KMS-11 (cell line): ENCODE results near the gene TRAFD1.

Experiments used
- H2AFZ ChIP-seq: fragments of 200-600 bp; sonication (generic); 2 replicates; pipeline ENCODE4 v1.6.1; 2016; ENCODE audit warnings: antibody characterized with exemption, mixed run types, low read depth
- H3K27ac ChIP-seq: fragments of 200-600 bp; sonication (generic); 2 replicates; pipeline ENCODE4 v1.6.1; 2016; ENCODE audit warnings: mild to moderate bottlenecking, mixed run types
- H3K27me3 ChIP-seq: fragments of 200-600 bp; sonication (generic); 2 replicates; pipeline ENCODE4 v1.6.1; 2017; ENCODE audit warnings: mild to moderate bottlenecking, low read depth, mixed run types, moderate library complexity; ENCODE audit not compliant: insufficient read depth
- H3K36me3 ChIP-seq: fragments of 200-600 bp; sonication (generic); 2 replicates; pipeline ENCODE4 v1.6.1; 2017; ENCODE audit warnings: mild to moderate bottlenecking, mixed run types; ENCODE audit not compliant: insufficient read depth
- H3K4me1 ChIP-seq: fragments of 200-600 bp; sonication (generic); 2 replicates; pipeline ENCODE4 v1.6.1; 2016; ENCODE audit warnings: mild to moderate bottlenecking, low read depth, mixed run types; ENCODE audit not compliant: poor library complexity, severe bottlenecking
- H3K4me2 ChIP-seq: fragments of 200-600 bp; sonication (generic); 2 replicates; pipeline ENCODE4 v1.7.0; 2016; ENCODE audit warnings: mild to moderate bottlenecking, mixed run types
- H3K4me3 ChIP-seq: fragments of 200-600 bp; sonication (generic); IDR thresholded peaks from 2 replicates; pipeline ENCODE4 v1.6.1; 2017; ENCODE audit warnings: low read depth, low read length, mixed read lengths; ENCODE audit not compliant: insufficient read depth
- H3K79me2 ChIP-seq: fragments of 200-600 bp; sonication (generic); 2 replicates; pipeline ENCODE4 v1.6.1; 2016; ENCODE audit warnings: low read depth, mixed run types; ENCODE audit not compliant: insufficient read depth
- H3K9ac ChIP-seq: fragments of 200-600 bp; sonication (generic); 2 replicates; pipeline ENCODE4 v1.6.1; 2016; ENCODE audit warnings: mild to moderate bottlenecking, mixed run types
- H4K20me1 ChIP-seq: fragments of 200-600 bp; sonication (generic); 2 replicates; pipeline ENCODE4 v1.6.1; 2016; ENCODE audit warnings: mild to moderate bottlenecking, mixed run types; ENCODE audit not compliant: insufficient read depth
- TF ChIP-seq, protein P1 (sequence below): fragments of 200-600 bp; sonication (generic); conservative IDR thresholded peaks from 2 replicates; pipeline ENCODE4 v1.6.1; 2017; ENCODE audit warnings: low read depth, mild to moderate bottlenecking, antibody characterized with exemption, low read length, moderate library complexity, mixed read lengths

TRAFD1 gene

DNA sequence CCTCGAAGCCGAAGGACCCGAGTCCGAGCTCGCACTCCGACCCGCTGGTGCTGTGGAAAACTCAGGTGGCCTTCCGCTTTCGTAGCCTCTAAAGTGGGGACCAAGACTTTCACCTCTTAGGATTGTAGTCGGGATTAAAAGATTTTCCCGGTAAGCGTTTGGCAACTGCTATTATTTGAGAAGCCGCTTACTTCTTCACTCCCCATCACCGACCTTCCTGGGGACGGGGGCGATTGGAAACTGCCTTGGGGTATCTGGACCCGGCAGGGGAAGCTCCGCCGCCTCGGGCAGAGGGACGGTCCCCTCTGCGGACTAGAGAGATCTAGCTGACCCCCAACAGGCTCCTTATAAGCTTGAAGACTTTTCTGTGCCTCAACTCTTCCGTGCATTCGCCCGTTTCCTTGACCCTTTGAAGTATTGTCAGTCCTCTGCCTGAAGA is 659 bp downstream of the TRAFD1 start:
- H3K27ac ChIP-seq, result peak overlapping the region; percentile 61

DNA sequence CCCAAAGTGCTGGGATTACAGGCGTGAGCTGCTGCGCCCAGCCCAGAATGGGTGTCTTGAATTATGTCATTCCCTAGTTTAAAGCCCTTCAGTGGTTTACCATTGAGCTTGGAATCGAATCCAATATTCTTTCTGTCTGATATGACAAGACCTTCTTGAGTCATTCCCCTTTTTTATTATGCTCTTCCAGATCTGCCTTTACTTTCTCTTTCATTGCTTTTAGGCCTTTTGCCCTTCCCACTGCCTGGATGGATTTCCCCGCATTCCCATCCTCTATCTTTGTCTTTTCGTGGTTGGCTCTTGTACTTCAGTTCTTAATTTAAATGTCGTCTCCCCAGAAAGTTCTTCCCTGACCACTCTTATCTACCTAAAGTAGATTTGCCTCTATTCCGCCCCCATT is 1.6 kb downstream of the TRAFD1 start:
- Histone ChIP-seq H3K9ac (no peak overlapping the region), H3K27me3 (no peaks in the 10 kb centered on the region), H2AFZ (no peak overlapping the region), H3K27ac (no peak overlapping the region), H3K4me1 (peaks cover 58% of the 10 kb centered on the region), H3K4me2 (peak overlapping the region; percentile 80), H3K36me3 (no peaks in the 10 kb centered on the region), H3K79me2 (peaks cover 43% of the 10 kb centered on the region), H4K20me1 (no peaks in the 10 kb centered on the region), H3K4me3 (no peak overlapping the region)
- TF ChIP-seq, protein P1, sequence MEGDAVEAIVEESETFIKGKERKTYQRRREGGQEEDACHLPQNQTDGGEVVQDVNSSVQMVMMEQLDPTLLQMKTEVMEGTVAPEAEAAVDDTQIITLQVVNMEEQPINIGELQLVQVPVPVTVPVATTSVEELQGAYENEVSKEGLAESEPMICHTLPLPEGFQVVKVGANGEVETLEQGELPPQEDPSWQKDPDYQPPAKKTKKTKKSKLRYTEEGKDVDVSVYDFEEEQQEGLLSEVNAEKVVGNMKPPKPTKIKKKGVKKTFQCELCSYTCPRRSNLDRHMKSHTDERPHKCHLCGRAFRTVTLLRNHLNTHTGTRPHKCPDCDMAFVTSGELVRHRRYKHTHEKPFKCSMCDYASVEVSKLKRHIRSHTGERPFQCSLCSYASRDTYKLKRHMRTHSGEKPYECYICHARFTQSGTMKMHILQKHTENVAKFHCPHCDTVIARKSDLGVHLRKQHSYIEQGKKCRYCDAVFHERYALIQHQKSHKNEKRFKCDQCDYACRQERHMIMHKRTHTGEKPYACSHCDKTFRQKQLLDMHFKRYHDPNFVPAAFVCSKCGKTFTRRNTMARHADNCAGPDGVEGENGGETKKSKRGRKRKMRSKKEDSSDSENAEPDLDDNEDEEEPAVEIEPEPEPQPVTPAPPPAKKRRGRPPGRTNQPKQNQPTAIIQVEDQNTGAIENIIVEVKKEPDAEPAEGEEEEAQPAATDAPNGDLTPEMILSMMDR, result no peak

More for the DNA sequence above, 659 bp downstream of the TRAFD1 start:
- no peaks in the 10 kb centered on the region for H3K36me3 ChIP-seq
- H3K27me3 ChIP-seq, result no peaks in the 10 kb centered on the region
- H3K4me3 ChIP-seq, result no peak overlapping the region
- TF ChIP-seq, protein P1, result no peak
- H3K79me2 ChIP-seq, result peaks cover 39% of the 10 kb centered on the region
- H3K4me1 ChIP-seq, result peaks cover 49% of the 10 kb centered on the region
- H3K9ac ChIP-seq, result peak overlapping the region; percentile 76
- no peaks in the 10 kb centered on the region for H4K20me1 ChIP-seq
- peak overlapping the region; percentile 58; the same call in 1 of the 2 replicates for H2AFZ ChIP-seq
- H3K4me2 ChIP-seq, result peak overlapping the region; percentile 80

DNA sequence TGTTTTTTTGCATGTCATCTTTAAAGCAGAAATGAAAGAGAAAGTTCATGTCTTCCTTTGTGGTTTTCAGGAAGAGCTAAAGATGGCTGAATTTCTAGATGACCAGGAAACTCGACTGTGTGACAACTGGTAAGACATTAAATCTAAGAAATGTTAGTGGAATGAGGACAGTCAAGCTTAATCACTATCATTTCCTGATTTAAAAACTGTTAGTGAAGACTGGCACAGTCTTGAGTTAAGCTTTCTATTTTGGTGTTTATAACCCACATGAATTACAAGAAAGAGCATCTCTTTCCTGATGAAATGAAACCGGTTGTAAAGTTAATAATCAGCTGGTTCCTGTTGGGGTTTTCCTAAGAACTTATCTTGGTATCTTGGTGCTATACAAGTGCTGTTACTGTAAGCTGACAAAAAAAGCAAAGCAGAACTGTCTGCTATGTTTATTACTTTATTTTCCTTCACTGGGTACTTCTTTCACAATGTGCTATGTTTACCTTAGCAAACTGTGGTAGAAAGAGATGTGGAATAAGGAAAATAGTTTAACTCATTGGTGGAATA is 5.2 kb downstream of the TRAFD1 start:
- Histone ChIP-seq H4K20me1 (no peaks in the 10 kb centered on the region), H3K79me2 (peaks cover 55% of the 10 kb centered on the region), H3K4me1 (peaks cover 54% of the 10 kb centered on the region), H3K27ac (peak overlapping the region; percentile 51), H3K36me3 (no peaks in the 10 kb centered on the region), H3K9ac (peak overlapping the region; percentile 22; the same call in 1 of the 2 replicates), H2AFZ (no peak overlapping the region), H3K27me3 (no peaks in the 10 kb centered on the region), H3K4me2 (peak overlapping the region; percentile 42), H3K4me3 (no peak overlapping the region)
- TF ChIP-seq, protein P1, result no peak

DNA sequence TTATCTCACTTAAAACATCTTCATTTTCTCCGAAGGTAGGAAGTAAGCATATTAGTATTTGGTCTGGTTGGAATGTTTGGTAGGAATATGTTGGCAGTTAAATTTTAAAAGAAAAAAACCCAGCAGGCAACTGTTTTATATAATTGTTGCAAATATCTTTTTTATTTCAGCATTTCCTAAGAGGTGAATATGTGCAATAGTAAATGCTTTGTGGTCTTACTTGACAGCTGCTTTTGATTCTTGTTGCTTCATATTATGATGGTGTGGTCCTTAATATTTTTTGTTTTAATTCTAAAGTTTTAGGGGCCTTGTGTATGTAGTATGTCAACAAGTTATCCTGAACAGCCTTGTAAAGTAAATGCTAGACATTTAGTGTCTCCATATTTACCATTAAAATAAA is 6.3 kb downstream of the TRAFD1 start:
- Histone ChIP-seq H4K20me1 (no peaks in the 10 kb centered on the region), H3K4me2 (no peak overlapping the region; the same call in 1 of the 2 replicates), H3K4me3 (no peak overlapping the region), H3K9ac (no peak overlapping the region), H3K79me2 (peaks cover 45% of the 10 kb centered on the region), H2AFZ (no peak overlapping the region), H3K27me3 (no peaks in the 10 kb centered on the region), H3K4me1 (peaks cover 50% of the 10 kb centered on the region), H3K27ac (no peak overlapping the region), H3K36me3 (no peaks in the 10 kb centered on the region)
- TF ChIP-seq, protein P1, result no peak
